Pancreas (tissue), 10 donors: Measurements from ENCODE around the gene CACNA2D3. TPM values are rescaled to one million over a fixed set of nuclear protein-coding genes. Genes with fewer than 3 reads are reported as not detected.

Experiments used
- ATAC-seq, 4 donors: fragments of 200-7000 bp; cut with Tn5 transposase; one replicate each; pipeline versions ENCODE4 v1.8.0 to v1.9.1; 2020; ENCODE audit warnings: mild to moderate bottlenecking in 4 of 4, moderate library complexity in 4 of 4
- DNase-seq, 6 donors: peaks; one replicate each; pipeline ENCODE4 v3.0.0-alpha.2; 2020
- FAIRE-seq: peaks from 2 replicates; lab custom pipeline; 2012; peaks lifted over from hg19 to GRCh38; lab: Jason Lieb, UNC
- H3K27ac ChIP-seq, 4 donors: fragments of 200-600 bp; sonication (generic); 1 replicate in 3 of 4; 2 replicates in 1 of 4; pipeline versions ENCODE4 v1.5.0 to v1.8.0; 2020
- H3K27me3 ChIP-seq, 4 donors: fragments of 200-600 bp; one replicate each; pipeline ENCODE4 v1.8.0; 2021
- H3K36me3 ChIP-seq, 3 donors: fragments of 200-600 bp; sonication (generic) in 1 of 3; one replicate each; pipeline versions ENCODE4 v1.5.0 to v1.8.0; 2020 to 2021
- H3K4me1 ChIP-seq, 3 donors: fragments of 200-600 bp; one replicate each; pipeline ENCODE4 v1.8.0; 2021
- H3K4me3 ChIP-seq, 4 donors: fragments of 200-600 bp; sonication (generic) in 2 of 4; one replicate each; pipeline versions ENCODE4 v1.5.0 to v1.8.0; 2020 to 2021
- H3K9me3 ChIP-seq, 4 donors: fragments of 200-600 bp; one replicate each; pipeline ENCODE4 v1.8.0; 2021
- WGBS, 2 donors: extraction: QIAGEN DNeasy Blood & Tissue Kit; methylation state at CpG; one replicate each; pipeline ENCODE4 v1.1.7; 2013; 5-methylcytosine and 5-hydroxymethylcytosine counted together
- intact Hi-C, 3 donors: fragments of 100-400 bp; cut with DNase I; formaldehyde crosslinking; loops; one replicate each; pipeline versions ENCODE4 v1.11.1 to v1.14.2; 2022
- polyA plus RNA-seq, 2 donors: library from polyadenylated mRNA; stranded (reverse); fragments of 200-250 nt; gene quantifications; one replicate each; pipeline ENCODE4 v1.2.3, GENCODE V29; 2013
- total RNA-seq, 6 donors: library from RNA; stranded (reverse); fragmentation: NEBNext Ultra II Directional in 4 of 6; extraction: Animal tissue kit (Norgen Biotek cat#: 25700) in 4 of 6; gene quantifications; one replicate each; pipeline versions ENCODE4 v1.2.1 to v1.2.4, GENCODE V29; 2021 to 2023
- TF ChIP-seq, protein P1 (sequence below), 4 donors: fragments of 200-600 bp; sonication (generic) in 3 of 4; IDR thresholded peaks; one replicate each; pipeline versions ENCODE4 v1.5.0 to v1.8.0; 2021; ENCODE audit warnings: antibody characterized with exemption in 4 of 4
- donor health status: healthy with polysubstance abuse.
- donor health status: DM: no; HTN: no; CAD: no; lungs with moderate emphysema.
- donor health status: DM: no; HTN: no; CAD: no.
- donor health status: control.
- donor health status: control.
- donor health status: Bipolar disorder and iron deficiency.
- donor health status: DM: yes; HTN: yes; CAD: no.
- donor health status: DM: no; HTN: no; CAD: no.
- donor health status: DM: no; HTN: no; CAD: no.
- donor health status: DM: yes; HTN: yes; CAD: no.

CACNA2D3 gene
- total and polyA plus RNA-seq, 8 donors = 0.19 to 0.75 (median 0.37) TPM; not detected in 2

DNA sequence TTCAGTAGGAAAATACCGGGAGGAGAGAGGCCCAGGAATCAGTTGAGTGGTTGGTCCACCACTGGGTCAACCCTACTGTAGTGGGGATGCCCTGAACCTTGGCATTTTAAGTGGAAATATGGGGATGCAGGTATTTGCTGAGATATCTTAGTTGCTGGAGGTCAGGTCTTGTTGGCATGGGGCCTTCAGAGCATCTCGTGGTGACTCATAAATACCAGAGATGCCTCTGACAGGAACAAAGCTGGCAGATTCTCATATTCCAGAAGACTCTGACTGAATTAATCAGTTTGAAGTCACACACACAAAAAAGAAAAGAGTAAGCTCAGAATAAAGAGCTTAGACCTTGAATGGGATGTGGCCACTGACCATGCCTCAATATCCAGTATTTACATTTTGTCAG is 91.6 kb downstream of the CACNA2D3 start:
- H3K4me3 ChIP-seq = no peak overlapping the region
- H3K27ac ChIP-seq = no peak overlapping the region
- no peaks in the 10 kb centered on the region for H3K36me3 ChIP-seq
- DNase-seq (no peak), ATAC-seq (no peak), FAIRE-seq (no peak)
- WGBS, 2 donors = 69 to 71% methylated on average over 2 of the region's 2 CpGs
- no peaks in the 10 kb centered on the region for H3K4me1 ChIP-seq
- no peaks in the 10 kb centered on the region for H3K9me3 ChIP-seq
- TF ChIP-seq, protein P1, sequence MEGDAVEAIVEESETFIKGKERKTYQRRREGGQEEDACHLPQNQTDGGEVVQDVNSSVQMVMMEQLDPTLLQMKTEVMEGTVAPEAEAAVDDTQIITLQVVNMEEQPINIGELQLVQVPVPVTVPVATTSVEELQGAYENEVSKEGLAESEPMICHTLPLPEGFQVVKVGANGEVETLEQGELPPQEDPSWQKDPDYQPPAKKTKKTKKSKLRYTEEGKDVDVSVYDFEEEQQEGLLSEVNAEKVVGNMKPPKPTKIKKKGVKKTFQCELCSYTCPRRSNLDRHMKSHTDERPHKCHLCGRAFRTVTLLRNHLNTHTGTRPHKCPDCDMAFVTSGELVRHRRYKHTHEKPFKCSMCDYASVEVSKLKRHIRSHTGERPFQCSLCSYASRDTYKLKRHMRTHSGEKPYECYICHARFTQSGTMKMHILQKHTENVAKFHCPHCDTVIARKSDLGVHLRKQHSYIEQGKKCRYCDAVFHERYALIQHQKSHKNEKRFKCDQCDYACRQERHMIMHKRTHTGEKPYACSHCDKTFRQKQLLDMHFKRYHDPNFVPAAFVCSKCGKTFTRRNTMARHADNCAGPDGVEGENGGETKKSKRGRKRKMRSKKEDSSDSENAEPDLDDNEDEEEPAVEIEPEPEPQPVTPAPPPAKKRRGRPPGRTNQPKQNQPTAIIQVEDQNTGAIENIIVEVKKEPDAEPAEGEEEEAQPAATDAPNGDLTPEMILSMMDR (IDR thresholded peaks at IDR 0.05) = no peak
- H3K27me3 ChIP-seq = no peaks in the 10 kb centered on the region
- intact Hi-C loops = no loop called here

DNA sequence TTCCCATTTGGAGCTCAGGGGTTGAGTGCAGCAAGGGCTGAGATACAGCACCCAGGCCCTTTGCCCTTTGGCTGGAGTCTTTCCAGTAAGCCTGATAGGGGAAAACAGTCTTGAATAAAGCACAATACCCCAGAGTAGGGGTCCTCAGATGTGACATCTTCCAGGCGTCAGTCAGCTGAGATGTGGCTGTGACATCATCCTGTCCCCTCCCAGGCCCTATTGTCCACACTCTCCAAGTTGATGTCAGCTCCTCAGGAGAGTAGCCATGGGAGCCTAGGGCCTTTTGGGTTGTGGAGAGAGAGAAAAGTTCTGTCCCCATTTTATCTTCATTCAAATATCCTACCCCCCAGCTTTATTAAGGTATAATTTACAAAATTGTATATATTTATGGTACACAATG is 92.5 kb downstream of the CACNA2D3 start:
- intact Hi-C loops = no loop called here
- ATAC-seq (no peak), DNase-seq (no peak), FAIRE-seq (no peak)
- WGBS, 2 donors = 62 to 67% methylated on average over 1 of the region's 1 CpG
- Histone ChIP-seq H3K9me3 (no peaks in the 10 kb centered on the region), H3K27ac (no peak overlapping the region), H3K36me3 (no peaks in the 10 kb centered on the region), H3K27me3 (no peaks in the 10 kb centered on the region), H3K4me3 (no peak overlapping the region), H3K4me1 (no peaks in the 10 kb centered on the region)
- TF ChIP-seq, protein P1 (IDR thresholded peaks at IDR 0.05) = no peak

DNA sequence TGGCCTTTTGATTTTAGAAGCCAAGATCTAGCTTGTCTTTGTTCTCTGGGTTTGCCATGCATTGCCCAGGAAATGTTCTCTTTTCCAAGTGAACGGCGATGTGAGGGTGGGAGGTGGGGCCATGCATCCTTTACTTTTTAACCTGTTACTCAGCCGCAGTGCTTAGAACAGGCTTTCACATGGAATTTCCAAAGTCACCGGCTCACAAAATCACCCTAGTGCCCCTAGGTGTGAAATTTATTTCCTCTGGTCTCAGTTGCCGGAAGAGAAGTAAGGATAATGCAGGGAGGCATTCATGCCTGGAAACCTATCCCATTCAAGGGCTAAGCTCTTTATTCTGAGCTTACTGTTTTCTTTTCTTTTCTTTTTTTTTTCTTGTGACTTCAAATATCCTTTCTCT is 93.2 kb downstream of the CACNA2D3 start:
- Histone ChIP-seq H3K9me3 (no peaks in the 10 kb centered on the region), H3K27me3 (no peaks in the 10 kb centered on the region), H3K4me1 (no peaks in the 10 kb centered on the region), H3K4me3 (no peak overlapping the region), H3K36me3 (no peaks in the 10 kb centered on the region), H3K27ac (no peak overlapping the region)
- intact Hi-C loops = no loop called here
- FAIRE-seq (no peak), DNase-seq (no peak), ATAC-seq (no peak)
- 66 to 78% methylated on average over 5 of the region's 5 CpGs for WGBS, 2 donors
- TF ChIP-seq, protein P1 (IDR thresholded peaks at IDR 0.05) = no peak

DNA sequence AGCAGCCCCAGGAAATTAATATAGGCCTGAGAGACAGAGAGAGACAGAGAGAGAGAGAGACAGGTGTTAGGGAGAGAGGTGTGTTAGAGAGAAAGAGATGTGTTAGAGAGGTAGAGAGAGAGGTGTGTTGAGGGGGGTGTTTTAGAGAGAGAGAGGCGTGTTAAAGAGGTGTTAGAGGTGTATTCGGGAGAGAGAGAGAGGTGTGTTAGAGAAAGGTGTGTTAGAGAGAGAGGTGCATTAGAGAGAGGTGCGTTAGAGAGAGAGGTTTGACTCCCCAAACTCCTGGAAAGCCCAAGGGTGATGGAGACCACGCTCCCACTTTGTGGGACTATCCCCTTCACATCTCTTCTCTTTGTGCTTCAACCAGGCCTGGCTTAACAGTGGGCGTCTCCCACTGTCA is 95.5 kb downstream of the CACNA2D3 start:
- no peaks in the 10 kb centered on the region for H3K27me3 ChIP-seq
- FAIRE-seq (no peak), DNase-seq (no peak), ATAC-seq (no peak)
- intact Hi-C loops = no loop called here
- H3K36me3 ChIP-seq = no peaks in the 10 kb centered on the region
- no peaks in the 10 kb centered on the region for H3K9me3 ChIP-seq
- no peak overlapping the region for H3K4me3 ChIP-seq
- WGBS, 2 donors = 68 to 82% methylated on average over 5 of the region's 5 CpGs
- no peaks in the 10 kb centered on the region for H3K4me1 ChIP-seq
- H3K27ac ChIP-seq = no peak overlapping the region
- TF ChIP-seq, protein P1 (IDR thresholded peaks at IDR 0.05) = no peak

DNA sequence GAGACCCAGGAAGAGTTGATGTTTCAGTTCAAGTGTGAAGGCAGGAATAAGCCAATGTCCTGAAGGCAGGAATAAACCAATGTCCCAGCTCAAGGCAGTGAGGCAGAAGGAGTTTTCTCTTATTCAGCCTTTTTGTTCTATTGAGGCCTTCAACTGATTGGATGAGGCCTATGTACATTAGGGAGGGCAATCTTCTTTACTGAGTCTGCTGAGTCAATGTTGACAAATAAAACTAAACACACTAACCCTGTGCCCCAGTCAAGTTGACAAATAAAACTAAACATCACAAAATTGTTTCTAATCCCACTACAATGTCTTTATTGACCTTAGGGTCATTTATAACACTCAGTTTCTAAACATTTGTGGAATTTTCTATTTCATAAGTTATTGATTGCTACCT is 100.0 kb downstream of the CACNA2D3 start:
- Histone ChIP-seq H3K27ac (no peak overlapping the region), H3K27me3 (no peaks in the 10 kb centered on the region), H3K4me1 (no peaks in the 10 kb centered on the region), H3K36me3 (no peaks in the 10 kb centered on the region), H3K4me3 (no peak overlapping the region), H3K9me3 (no peaks in the 10 kb centered on the region)
- intact Hi-C loops = no loop called here
- no peak for DNase-seq
- TF ChIP-seq, protein P1 (IDR thresholded peaks at IDR 0.05) = no peak
- FAIRE-seq = no peak
- no peak for ATAC-seq
